NCI-H524 (cell line): ENCODE measurements around the gene RIMBP3B.
"Not testable (repeated sequence)": the region's sequence is repeated elsewhere in the genome, so short reads cannot be mapped to it uniquely, and the experiment has no call there.

Experiments used
- DNase-seq, 2 experiments: peaks; one replicate each; lab custom pipeline; 2025; lab: John Stamatoyannopoulos, UW

The RIMBP3B gene

DNA sequence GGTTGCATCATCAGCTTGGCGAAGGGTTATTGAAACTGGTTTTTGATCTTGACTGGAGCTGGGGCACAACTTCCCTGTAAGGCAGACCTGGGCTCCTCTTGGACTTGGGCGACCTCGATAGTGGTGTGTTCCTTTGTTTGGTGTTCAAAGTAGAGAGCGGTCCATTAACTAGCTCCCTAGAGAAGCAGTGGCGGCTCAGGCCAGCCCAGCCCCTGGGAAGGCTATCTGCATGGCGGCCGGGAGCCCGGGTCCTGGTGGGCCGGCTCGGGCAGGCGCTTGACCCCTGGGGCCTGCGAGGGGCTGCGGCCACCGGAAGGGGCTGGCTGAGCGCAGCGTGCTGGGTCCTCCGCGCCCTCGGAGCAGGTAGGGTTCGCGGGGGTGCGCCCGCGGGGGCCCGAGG, 32.8 kb downstream of the RIMBP3B start:
- DNase-seq: not testable (repeated sequence)

DNA sequence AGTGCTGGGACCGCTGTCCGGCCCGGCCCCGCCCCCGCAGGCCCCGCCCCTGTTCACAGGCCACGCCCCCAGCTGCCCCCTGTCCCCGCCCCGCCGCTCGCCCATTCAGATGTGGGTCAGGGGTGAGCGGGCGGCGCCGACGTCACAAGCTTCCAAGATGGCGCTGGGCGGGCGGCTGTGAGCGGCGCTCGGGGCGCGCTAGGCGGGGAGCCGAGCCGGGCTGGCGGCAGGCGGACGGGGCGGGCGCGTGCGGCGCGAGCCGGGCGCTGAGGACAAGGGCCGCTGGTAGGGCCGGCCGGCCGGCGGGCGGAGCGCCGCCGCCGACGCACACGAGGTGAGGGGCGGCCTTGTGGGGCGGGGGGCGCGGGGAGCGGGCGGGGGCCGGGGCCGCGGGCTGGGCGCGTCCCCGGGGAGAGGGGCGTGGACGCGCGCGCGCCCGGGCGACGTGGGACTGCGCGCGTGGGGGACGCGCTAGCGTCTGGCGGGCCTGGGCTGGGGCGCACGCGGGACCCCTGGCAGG, 33.7 kb downstream of the RIMBP3B start, which contains the start of gene HIC2:
HIC2 (plus strand) TSS at position 145 of the 520 bp plus-strand sequence. CDS start 25,461 bp downstream, outside the sequence.
- not testable (repeated sequence) for DNase-seq

DNA sequence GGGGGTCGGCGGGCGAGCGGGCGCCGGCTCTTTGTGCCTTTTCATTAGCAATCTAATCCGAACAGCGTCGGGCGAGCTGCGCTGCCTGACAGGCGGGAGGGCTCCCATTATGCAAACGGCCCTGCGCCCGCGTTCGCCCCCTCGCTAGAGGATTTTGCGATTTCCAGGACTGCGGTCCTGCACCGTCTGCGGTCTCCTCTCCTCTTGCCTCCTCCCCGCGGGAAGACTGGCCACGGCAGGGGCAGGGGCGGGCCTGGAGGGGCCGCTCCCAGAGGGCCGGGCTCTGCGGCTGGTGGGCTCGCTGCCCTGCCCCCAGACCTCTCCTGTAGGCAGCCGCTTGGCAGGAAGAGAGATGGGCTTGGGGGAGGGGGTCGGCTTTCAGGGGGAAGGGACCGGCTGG, 34.3 kb downstream of the RIMBP3B start:
- DNase-seq: not testable (repeated sequence)

DNA sequence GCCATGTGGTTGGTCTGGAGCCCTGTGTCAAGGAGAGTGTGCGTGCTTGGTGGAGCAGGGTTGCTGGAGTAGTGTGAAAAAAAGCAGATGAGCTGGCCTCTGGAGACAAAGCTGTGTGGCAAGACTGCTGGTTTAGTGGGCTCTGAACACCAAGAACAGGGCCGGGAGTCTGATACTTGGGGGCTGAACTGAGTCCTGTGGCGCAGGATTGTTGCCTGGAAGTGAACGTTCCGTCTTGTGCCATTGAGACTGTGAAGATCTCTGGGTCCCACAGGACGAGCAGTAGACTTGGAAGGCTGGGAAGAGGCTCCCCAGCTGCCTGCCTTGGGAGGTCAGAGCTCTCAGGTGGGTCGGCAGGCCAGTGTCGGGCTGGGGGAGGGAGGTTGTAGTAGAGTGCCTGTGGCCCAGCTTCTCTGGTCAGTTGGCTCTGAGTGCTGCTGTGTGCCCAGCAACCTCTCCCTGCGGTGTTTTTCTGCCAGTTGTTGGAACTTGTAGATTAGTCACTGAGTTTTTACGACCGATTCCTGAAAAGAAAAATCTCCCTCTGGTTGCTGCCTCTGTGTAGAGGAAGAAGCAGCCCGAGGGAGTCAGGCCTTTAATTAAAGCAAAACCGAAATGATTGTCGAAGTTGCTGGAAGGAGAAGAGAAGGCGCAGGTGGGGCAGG, 35.6 kb downstream of the RIMBP3B start:
- DNase-seq: not testable (repeated sequence)

DNA sequence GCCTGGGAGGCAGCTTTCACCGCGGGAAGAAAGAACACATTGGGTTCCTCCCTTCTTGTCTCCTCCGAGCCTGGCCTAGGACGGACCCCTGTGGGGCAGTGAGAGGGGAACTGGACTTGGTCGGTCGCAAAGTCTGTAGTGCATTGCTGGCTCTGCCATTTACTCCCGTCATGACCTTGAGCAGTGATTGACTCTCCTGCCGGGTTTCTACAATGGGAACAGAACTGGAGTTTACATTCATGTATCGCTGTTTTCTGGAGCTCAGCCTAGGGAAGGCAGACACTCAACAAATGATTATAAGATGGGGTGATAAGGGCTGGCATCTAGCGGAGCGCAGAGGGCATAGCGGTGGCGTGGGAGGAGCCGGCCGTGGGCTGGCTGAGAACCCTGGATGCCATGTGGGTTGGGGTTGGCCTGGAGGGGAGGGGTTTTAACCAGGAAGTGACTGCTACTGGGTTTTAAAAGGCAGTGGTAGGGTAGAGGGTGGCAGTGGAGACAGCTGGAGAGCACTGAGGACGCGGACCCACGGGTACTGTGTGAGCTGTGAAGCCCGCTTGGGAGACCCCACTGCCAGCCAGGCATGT, 36.7 kb downstream of the RIMBP3B start:
- DNase-seq: not testable (repeated sequence)

DNA sequence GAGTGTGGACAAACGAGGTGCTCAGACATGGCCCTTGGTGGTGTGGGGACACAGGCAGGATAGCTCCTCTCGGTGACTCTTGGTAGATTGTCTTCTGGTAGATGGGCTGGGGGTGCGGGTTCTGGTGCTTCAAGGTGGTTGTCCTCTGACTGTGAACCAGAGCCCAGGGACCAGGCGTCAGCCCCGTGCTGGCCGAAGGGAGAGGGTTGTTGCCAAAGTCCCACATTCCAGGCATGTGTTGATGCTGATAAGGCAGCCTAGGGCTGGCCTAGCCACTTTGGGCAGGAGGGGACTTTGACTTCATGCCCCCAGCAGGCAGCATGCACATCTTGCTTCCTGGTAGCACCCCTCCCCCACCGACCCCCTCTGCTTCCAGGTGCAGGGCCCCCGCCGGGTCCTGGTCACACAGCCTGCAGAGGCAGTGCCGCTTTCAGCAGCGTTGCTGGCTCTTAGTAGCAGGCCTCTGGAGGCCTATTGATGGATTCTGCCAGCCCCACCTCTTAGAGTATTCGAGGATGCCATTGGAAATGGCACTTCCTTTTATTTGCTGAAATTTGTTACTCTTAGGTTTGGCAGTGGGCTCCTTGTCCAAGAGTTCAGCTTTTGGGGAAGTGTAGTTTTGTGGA, 40.6 kb downstream of the RIMBP3B start:
- not testable (repeated sequence) for DNase-seq

DNA sequence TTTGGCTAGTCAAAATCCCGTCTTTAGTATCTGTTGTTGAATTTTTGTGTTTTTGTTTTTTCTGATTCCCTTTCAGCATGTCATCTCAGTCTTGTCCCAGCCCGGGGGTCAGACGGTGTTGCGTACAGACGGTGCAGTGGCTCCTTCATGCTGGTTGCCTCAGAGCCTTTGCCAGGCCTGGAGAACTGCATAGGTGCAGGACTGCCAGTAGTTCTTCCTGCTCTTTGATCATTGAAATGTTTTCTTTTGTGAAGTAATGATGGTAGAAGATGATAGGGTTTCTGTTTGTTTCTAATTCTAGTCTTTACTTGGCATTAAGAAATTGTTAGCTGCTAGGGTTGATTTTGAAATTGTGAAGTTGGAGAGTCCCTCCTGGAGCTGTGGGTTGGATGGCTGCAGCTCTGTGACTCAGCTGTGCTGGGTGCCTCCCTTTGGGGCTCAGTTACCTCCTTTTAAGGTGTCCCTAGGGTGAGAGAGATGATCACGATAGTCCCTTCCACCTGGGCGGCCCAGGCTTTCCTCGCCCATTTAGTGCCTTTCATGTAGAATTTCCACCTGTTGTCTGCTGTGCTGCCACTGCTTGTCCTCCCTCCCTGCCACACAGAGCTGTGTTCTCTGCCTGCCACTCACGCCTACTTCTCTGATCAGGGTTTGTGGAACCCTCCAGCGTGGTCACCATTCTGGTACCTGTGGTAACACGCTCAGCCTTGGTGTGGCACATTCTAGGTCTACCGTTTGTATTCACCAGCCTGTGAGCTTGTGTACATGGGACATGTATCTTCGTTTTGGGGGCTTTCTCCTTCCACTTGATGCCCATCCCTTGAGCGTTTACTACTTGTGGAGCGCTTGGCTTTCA, 51.1 kb downstream of the RIMBP3B start:
- DNase-seq: not testable (repeated sequence)

DNA sequence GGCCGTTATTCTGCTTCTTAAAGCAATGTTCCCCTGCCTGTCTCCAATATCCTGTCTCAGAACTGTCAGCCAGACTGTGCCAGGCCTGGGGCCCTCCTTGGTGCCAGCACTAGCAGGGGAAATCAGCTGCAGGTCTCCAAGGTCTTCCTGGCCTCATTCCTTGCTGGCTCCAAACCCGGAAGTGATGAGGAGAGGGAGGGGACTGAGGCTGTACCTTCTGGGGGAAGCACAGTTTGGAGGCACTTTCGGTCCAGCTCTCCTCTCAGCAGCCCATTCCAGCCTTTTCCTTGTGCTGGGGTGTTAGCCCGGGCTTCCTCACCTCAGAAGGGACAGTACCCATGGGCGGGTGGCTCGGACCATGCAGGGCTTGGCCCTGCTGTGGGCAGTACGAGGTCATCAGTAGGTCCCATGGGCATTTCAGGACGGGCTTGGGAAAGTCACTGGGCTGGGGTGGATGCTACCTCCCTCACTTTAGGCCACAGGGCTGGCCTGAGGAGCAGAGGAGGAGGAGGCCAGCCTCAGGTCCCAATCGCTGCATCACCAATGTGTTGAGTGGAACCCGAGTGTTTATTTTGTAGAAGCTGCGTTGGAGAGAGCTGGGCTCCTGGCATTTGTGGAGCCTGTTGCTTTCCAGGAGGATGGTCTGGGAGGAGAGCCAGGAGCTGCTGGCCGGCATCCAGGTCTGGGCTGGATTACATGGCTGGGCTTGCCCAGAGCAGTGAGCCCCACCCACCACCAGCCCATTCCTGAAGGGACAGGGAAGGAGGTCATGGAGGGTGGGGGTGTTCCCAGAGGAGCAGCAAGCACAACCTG, 52.7 kb downstream of the RIMBP3B start:
- not testable (repeated sequence) for DNase-seq

DNA sequence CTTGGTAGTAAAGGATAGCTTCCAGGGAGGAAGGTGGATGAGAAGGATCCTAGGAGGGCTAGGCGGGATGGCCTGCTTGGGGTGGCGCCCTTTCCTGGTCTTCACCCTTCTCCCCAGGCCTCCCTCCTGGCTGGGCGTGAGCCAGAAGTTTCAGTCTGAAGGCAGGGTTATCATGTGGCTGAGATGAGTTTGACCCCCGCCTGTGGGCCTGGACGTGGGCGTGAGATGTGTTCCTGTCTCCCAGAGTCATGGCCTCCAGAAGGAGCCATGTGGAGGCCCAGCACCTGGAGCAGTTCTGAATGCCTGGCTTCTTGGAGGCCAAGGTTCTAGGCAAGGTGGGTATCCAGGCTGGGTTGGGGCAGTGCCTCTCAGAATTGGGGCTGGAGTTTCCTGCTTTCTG, 54.5 kb downstream of the RIMBP3B start:
- not testable (repeated sequence) for DNase-seq
